Spleen (tissue), 7 donors: ENCODE measurements around the gene CMTM4.

Experiments used
- POLR2A ChIP-seq, 3 donors: fragments of 450-650 bp; IDR thresholded peaks; one replicate each; pipeline ENCODE4 v1.5.1; 2017; ENCODE audit warnings: antibody characterized with exemption in 3 of 3, mild to moderate bottlenecking in 1 of 3
- POLR2AphosphoS5 ChIP-seq, 3 donors: sonication (generic); formaldehyde crosslinking; IDR thresholded peaks; one replicate each; pipeline ENCODE4 v1.5.1; 2017; ENCODE audit warnings: antibody characterized with exemption in 3 of 3
- TF ChIP-seq, protein P1 (sequence below), 11 experiments: fragments of 200-600 bp in 7 of 11; fragments of 450-650 bp in 4 of 11; sonication (generic) in 4 of 11; IDR thresholded peaks in 8 of 11; conservative IDR thresholded peaks in 3 of 11; 1 replicate in 7 of 11; 2 replicates in 4 of 11; pipeline versions ENCODE4 v1.4.0 to v1.8.0; 2016 to 2021; ENCODE audit warnings: antibody characterized with exemption in 11 of 11, inconsistent platforms in 4 of 11, mild to moderate bottlenecking in 1 of 11
- donor health status: DM: no; HTN: no; CAD: no; lungs with moderate emphysema.
- donor health status: DM: no; HTN: no; CAD: no.
- donor health status: DM: no; HTN: no; CAD: no.

DNA sequence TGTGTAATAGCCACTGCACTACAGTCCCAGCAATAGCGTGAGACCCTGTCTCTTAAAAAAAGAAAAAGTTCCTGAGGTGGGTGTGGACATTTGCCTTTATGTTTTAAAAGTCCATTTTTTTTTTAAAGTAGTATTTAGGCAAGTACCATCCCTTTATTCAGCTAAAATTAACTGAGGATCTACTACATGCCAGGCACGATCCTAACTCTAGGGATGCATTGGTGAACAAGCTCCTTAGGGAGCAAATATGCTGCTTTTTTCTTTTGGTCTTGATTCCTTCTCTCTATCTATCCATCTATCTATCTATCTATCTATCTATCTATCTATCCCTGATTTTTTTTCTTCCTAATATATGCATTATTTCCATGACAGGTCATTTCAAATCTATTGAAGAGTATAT, 47.4 kb downstream of the CMTM4 start:
- TF ChIP-seq, protein P1, sequence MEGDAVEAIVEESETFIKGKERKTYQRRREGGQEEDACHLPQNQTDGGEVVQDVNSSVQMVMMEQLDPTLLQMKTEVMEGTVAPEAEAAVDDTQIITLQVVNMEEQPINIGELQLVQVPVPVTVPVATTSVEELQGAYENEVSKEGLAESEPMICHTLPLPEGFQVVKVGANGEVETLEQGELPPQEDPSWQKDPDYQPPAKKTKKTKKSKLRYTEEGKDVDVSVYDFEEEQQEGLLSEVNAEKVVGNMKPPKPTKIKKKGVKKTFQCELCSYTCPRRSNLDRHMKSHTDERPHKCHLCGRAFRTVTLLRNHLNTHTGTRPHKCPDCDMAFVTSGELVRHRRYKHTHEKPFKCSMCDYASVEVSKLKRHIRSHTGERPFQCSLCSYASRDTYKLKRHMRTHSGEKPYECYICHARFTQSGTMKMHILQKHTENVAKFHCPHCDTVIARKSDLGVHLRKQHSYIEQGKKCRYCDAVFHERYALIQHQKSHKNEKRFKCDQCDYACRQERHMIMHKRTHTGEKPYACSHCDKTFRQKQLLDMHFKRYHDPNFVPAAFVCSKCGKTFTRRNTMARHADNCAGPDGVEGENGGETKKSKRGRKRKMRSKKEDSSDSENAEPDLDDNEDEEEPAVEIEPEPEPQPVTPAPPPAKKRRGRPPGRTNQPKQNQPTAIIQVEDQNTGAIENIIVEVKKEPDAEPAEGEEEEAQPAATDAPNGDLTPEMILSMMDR (IDR thresholded peaks at IDR 0.05 in 8 of 11, conservative IDR thresholded peaks at IDR 0.05 in 3 of 11): no peak
- TF ChIP-seq POLR2A (IDR thresholded peaks at IDR 0.05): no peak
- no peak for TF ChIP-seq POLR2AphosphoS5 (IDR thresholded peaks at IDR 0.05)
